Measurements from ENCODE around the gene A2ML1.
"Not testable (repeated sequence)": the region's sequence is repeated elsewhere in the genome, so short reads cannot be mapped to it uniquely, and the experiment has no call there.

A2ML1 gene

DNA sequence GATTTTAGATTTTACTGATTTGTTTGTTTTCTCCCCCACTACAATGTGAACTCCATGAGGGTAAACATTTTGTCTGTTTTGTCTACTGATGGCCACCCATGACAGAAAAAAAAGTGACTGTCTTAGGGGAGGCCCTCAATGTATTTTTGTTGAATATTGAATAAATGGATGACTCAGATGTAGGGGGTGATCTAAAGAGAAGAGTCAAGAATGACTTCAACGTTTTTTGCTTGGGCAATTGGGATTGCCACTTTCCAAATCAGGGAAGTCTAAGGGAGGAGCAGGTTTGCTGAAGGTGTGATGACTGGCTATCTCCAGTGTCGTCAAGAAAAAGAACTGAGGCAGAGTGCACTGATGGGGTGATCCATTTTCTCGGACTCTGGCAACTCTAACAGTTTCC lies 81.2 kb downstream of the A2ML1 start:
- in situ Hi-C loops (cut with MboI; ENCODE audit: low sequenced_read_pairs), result no loop called here

DNA sequence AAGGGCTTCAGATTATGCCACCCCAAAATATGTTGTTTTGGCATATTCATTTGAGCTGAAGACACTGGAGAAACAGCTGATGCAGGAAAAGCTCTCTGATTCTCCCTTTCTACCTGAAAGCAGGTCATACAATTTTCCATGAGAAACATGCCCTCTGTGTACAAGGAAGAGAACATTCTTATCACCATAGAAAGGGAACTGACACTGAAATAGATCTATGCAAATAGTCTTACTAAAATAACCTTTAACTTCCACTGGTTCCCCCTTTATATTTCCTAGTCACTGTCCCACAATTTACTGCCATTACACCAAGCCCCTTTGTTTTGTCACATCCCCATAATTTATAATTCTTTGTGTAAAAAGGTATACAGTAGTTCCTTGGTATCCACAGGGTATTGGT lies 82.2 kb downstream of the A2ML1 start:
- in situ Hi-C loops (cut with MboI; ENCODE audit: low sequenced_read_pairs), result no loop called here

DNA sequence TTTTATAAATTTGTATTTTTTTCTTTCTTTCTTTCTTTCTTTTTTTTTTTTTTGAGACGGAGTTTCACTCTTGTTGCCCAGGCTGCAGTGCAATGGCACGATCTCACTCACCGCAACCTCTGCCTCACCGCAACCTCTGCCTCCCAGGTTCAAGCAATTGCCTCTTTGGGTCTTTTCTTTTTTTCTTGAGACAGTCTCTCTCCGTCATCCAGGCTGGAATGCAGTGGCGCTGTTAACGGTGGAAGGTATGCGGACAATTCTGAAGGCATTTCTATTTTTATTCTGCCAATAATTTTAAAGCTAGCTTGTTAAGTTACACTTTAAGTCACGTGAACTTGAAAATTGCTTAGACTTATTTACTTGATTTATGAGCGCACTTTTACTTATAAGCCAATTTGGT lies 83.1 kb downstream of the A2ML1 start:
- in situ Hi-C loops (cut with MboI; ENCODE audit: low sequenced_read_pairs), result no loop called here

GRCh38 chr12:8906266-8907180 lies 84.1 kb downstream of the A2ML1 start:
- in situ Hi-C loops (cut with MboI; ENCODE audit: low sequenced_read_pairs), result no loop called here

- in situ Hi-C loops (cut with MboI; ENCODE audit: low sequenced_read_pairs), result no loop called here
Measured at GRCh38 chr12:8907513-8907912, 85.1 kb downstream of the A2ML1 start.

DNA sequence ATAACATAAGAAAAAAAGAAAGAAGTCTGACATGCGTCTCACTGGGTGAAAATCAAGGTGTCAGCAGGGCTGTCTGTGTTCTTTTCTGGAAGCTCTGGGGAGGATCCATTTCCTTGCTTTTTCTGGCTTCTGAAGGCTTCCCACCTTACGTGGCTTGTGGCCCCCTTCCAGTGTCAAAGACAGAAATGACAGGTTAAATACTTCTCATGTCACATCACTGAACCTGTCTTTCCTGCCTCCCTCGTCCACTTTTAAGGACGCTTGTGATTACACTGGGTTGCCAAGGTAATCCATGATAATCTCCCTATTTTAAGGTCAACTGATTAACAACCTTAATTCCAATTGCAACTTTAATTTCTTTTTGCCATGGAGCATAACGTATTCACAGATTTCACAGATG lies 87.3 kb downstream of the A2ML1 start:
- in situ Hi-C loops (cut with MboI; ENCODE audit: low sequenced_read_pairs), result no loop called here

GRCh38 chr12:8911606-8912268 lies 89.3 kb downstream of the A2ML1 start:
- in situ Hi-C loops (cut with MboI; ENCODE audit: low sequenced_read_pairs), result no loop called here

- in situ Hi-C loops (cut with MboI; ENCODE audit: low sequenced_read_pairs), result no loop called here
Measured at GRCh38 chr12:8912914-8913313, 90.5 kb downstream of the A2ML1 start.

DNA sequence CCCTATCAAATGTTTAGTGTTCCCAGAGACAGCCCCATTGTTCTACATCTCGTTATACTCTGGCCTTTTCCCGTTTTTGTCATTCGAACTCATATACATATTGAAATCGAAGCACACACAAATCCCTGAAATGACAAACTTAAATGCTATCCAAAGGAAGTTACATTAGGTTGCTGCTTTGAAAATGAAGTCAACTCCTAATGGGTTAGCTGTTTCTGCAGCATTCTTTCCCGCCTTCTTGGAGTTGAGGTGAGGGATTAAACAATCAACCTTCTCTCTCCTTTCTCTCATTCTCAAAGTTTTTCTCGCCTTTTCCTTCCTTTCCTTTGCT lies 91.2 kb downstream of the A2ML1 start:
- in situ Hi-C loops (cut with MboI; ENCODE audit: low sequenced_read_pairs), result no loop called here

- in situ Hi-C loops (cut with MboI; ENCODE audit: low sequenced_read_pairs), result not testable (repeated sequence)
Measured at GRCh38 chr12:8914033-8914715, 91.8 kb downstream of the A2ML1 start, which contains the start of gene PHC1. Gene PHC1, plus strand, starts transcription at chr12:8914509. Its CDS starts 3,169 bp downstream, at chr12:8917678.

DNA sequence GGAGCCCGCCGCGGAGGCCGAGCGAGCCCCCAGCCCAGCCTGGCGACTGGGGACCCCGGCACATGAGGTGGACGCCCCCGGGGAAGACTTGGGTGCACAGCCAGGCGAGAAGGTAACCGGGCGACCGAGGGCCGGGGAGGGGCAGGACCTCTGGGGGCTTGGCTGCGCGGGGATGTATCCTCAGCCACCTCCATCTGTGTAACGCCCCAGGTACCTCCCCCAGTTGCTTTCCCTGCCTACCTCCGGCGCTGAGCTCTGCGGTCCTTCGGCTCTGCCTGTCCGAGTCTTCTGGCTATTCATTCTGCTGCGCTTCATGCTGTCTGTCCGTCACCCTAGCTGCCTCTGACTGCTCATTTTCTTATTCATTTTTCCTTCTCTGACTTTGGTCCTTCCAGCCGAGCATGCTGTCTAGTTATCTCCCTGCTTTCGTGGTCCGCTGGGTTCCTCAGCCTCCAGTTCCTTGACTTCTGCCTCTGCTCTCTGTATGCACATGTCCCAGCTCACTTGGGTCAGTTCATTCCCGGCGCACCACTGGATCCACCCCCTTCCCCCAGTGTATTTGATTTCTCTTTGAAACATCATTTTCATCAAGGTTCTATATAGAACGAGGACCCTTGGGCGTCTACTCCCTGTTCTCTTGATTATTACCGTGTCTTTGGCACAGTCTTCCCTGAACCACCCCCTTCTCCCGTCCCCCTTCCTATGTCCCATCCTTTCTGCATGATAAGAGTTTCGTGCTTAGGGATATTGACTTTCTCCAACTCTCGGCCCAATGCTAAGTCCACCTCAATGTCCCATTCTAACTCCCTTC lies 92.5 kb downstream of the A2ML1 start:
- in situ Hi-C loops (cut with MboI; ENCODE audit: low sequenced_read_pairs), result no loop called here

DNA sequence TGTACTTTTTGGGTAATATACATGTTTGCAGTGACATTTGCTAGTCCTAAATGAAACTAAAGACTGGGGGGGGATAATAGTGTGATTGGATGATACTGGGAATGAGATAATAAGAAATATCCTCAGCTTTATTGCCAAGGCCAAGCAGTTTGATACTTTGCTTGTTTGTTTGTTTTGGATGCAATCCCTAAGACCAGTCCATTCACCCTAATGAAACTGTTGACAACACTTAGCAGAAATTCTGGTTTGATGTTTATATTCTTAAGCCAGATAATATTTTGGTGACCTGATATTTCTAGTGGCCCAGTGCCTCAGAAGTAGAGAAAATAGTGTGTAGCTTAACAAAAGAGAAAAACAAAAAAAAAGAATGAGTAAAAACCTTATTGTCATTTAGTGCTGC lies 93.7 kb downstream of the A2ML1 start:
- in situ Hi-C loops (cut with MboI; ENCODE audit: low sequenced_read_pairs), result no loop called here

DNA sequence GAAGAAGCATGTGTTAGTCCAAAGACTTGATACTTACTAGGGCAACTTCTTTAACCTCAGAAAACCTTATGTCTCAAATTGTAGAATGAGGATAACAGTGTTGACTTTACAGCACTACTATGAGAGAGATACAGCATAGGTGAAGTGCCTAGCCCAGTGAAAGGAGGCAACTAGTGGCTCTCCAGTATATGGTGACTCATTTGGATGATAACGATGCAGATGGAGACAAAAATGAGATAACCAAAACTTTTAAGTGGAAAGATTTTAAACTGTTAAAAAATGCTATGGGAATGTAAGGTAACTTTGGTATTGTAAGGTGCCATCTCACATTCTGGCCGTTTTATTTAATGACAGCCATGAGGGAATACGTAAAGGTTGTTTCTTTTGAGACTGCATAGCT lies 94.6 kb downstream of the A2ML1 start:
- in situ Hi-C loops (cut with MboI; ENCODE audit: low sequenced_read_pairs), result no loop called here

DNA sequence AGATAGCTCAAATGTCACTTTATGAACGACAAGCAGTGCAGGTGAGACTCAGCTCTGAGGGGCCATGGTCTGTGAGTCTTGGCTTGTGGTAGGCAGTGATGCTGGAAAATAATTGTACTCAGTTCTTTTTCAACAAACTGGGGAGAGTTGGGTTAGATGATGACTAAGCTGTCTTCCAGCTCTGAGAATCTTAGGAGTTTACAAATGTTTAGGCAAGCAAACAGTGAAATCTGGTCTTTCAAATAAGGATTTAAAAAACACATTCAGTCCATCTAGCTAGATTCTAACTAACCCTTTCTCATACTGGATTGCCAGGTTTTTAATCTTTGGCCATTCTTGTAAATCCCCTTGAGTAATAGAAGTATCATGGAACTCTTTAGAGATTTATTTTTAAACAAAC lies 95.3 kb downstream of the A2ML1 start:
- in situ Hi-C loops (cut with MboI; ENCODE audit: low sequenced_read_pairs), result no loop called here

DNA sequence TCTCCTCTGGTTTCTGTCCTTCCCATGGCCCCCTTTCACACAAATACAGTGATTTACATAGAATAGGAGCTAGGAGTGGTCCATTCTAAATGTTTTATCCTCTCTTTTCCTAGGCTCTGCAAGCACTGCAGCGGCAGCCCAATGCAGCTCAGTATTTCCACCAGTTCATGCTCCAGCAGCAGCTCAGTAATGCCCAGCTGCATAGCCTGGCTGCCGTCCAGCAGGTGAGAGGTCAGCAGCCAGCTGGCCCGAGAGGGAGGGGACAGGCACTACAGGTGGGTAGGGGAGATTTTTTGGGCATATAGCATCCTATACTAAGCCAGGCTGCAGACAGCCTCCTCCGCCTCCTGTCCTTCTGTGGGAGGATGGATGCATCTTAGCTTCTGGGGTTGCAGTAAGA lies 97.2 kb downstream of the A2ML1 start:
- in situ Hi-C loops (cut with MboI; ENCODE audit: low sequenced_read_pairs), result not testable (repeated sequence)

DNA sequence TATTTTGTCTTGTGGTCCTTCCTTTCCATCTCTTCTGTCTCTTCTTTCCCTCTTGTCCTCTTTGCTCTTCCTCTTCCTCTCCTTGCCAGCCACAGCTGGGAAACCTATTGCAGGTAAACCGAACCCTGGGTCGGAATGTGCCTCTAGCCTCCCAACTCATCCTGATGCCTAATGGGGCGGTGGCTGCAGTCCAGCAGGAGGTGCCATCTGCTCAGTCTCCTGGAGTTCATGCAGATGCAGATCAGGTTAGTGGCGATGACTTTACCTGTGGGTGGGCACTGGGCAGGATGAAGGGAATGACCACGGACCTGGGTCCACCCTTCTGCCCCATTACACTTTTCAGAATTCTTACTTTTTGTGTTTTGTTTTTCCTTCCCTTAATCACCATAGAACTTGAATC lies 100.1 kb downstream of the A2ML1 start:
- in situ Hi-C loops (cut with MboI; ENCODE audit: low sequenced_read_pairs), result no loop called here
